IPS-15b (cell line): ENCODE results near the gene LARP1.

Experiments
- H3K27me3 ChIP-seq: one replicate; pipeline ENCODE4 v1.6.1; 2013; ENCODE audit warnings: low read length; ENCODE audit not compliant: control insufficient read depth, insufficient read depth
- H3K36me3 ChIP-seq: one replicate; pipeline ENCODE4 v1.6.1; 2013; ENCODE audit warnings: low read length; ENCODE audit not compliant: control insufficient read depth, insufficient read depth
- H3K4me1 ChIP-seq: one replicate; pipeline ENCODE4 v1.6.1; 2013; ENCODE audit warnings: mild to moderate bottlenecking, low read length; ENCODE audit not compliant: control insufficient read depth, insufficient read depth
- H3K4me3 ChIP-seq: one replicate; pipeline ENCODE4 v1.5.1; 2013; ENCODE audit warnings: low read depth, low read length
- H3K9ac ChIP-seq: one replicate; pipeline ENCODE4 v1.6.1; 2013; ENCODE audit warnings: low read depth, mild to moderate bottlenecking, low read length
- H3K9me3 ChIP-seq: one replicate; pipeline ENCODE4 v1.6.1; 2013; ENCODE audit warnings: mild to moderate bottlenecking, low read length; ENCODE audit not compliant: control insufficient read depth, insufficient read depth

The LARP1 gene

DNA sequence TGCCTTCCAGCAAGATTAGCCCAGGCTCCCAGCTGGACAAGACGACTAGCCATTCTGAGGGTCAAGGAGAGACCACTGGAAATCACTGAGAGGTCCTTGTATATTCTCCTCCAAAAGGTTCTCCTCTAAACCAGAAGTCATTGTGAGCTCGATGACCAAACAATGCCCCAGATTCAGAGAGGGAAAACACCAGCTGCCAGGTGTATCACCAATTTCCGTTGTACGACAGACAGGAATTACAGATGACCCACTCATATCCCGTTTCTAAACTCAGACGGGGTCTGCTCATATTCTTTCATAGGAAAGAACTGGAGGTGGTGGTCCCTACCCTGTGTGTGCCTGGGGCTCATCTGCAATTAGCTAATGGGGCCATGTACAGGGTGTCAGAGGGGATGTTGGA is 81.0 kb downstream of the LARP1 start:
- Histone ChIP-seq H3K9me3 (no peaks in the 10 kb centered on the region), H3K4me3 (no peak overlapping the region), H3K4me1 (peaks cover 4% of the 10 kb centered on the region), H3K27me3 (no peaks in the 10 kb centered on the region), H3K9ac (no peak overlapping the region), H3K36me3 (peaks cover 3% of the 10 kb centered on the region)

DNA sequence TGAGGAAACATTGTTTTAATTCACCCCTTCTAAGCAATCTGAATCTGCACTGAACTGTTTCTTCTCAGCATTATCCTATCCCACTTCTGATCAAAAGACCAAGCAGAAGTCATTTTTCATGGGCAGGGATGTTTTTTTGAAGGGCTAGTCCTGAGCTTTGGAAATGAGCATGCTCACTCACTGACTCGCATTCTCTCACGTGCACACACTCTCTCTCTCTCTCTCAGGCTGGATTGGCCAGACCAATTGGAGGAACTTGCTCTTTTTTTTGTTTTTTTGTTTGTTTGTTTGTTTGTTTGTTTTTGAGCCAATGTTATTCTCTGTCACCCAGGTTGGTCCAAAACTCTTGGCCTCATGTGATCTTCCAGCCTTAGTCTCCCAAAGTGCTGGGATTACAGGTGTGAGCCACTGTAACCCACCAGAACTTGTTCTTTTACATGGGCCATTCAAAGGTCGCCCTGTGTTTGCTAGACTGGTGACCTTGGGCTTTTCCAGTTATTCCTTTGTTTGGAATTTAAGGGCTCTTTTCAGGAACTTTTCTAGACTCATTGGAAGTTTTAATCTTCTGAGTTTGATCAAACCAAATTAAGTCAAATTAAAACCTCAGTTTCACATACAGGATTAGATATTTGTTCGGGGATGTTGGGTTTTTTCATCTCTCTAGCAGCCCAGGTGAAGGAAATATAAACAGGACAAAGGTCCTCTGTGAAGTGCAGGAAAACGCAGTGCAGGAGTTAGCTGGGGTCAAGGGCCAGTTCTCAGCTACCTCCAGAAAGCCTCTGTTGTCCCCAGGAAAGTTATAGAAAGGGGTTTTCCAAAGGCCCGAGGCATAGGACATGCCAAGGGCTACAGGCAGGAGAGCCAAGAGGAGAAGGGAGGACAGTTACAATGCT is 82.1 kb downstream of the LARP1 start:
- no peak overlapping the region for H3K9ac ChIP-seq
- H3K36me3 ChIP-seq = peaks cover 3% of the 10 kb centered on the region
- no peaks in the 10 kb centered on the region for H3K9me3 ChIP-seq
- no peaks in the 10 kb centered on the region for H3K27me3 ChIP-seq
- no peak overlapping the region for H3K4me3 ChIP-seq
- peaks cover 4% of the 10 kb centered on the region for H3K4me1 ChIP-seq

DNA sequence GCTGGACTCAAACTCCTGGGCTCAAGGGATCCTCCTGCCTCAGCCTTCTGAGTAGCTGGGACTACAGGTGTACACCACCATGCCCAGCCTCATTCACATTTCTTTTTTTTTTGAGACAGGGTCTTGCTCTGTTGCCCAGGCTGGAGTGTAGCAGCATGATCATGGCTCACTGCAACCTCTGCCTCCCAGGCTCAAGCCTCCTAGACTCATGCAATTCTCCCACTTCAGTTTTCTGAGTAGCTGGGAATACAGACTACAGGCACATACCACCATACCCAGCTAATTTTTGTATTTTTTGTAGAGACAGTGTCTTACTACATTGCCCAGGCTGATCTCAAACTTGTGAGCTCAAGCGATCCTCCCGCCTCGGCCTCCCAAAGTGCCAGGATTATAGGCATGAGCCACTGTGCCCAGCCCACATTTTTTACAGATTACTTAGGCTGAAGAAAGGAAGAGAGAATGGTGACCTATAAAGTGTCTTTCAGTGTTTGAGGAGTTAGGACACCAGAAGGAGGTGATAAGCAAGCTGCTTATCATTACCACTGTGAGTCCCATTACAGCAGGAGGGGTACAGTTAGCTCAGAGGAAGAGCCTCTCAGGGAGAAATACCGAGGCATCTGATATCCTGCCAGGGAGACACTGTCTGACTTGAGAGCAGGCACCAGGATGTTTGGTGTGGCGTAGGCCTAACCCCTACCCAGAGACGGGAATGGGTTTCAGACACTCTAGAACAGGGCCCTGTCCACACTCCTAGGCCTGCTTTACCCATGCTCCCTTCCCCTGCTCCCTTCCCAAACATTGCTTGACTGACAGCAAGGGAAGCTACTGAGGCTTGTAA is 85.5 kb downstream of the LARP1 start:
- no peak overlapping the region for H3K4me3 ChIP-seq
- H3K27me3 ChIP-seq = no peaks in the 10 kb centered on the region
- H3K4me1 ChIP-seq = no peaks in the 10 kb centered on the region
- no peak overlapping the region for H3K9ac ChIP-seq
- peaks cover 3% of the 10 kb centered on the region for H3K36me3 ChIP-seq
- no peaks in the 10 kb centered on the region for H3K9me3 ChIP-seq

DNA sequence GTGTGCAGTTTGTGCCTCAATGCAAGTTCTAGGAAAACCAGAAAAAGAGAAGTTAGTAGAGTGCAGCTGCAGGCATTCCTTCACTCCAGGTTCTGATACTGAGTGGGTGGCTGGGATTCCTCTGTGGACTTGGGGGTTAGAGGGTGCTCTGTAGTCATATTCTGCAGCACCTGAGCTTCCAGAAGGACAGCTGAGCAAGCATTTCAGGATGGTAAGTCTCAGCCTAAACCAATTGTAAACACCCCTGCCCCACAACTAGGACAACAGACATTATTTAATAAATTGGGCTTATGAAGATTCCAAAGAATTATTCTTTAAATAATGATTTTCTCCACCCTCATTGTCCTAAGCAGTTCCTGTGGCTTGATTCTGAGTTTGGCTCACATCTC is 86.1 kb downstream of the LARP1 start:
- Histone ChIP-seq H3K36me3 (peaks cover 3% of the 10 kb centered on the region), H3K27me3 (no peaks in the 10 kb centered on the region), H3K9ac (no peak overlapping the region), H3K9me3 (no peaks in the 10 kb centered on the region), H3K4me3 (no peak overlapping the region), H3K4me1 (no peaks in the 10 kb centered on the region)

DNA sequence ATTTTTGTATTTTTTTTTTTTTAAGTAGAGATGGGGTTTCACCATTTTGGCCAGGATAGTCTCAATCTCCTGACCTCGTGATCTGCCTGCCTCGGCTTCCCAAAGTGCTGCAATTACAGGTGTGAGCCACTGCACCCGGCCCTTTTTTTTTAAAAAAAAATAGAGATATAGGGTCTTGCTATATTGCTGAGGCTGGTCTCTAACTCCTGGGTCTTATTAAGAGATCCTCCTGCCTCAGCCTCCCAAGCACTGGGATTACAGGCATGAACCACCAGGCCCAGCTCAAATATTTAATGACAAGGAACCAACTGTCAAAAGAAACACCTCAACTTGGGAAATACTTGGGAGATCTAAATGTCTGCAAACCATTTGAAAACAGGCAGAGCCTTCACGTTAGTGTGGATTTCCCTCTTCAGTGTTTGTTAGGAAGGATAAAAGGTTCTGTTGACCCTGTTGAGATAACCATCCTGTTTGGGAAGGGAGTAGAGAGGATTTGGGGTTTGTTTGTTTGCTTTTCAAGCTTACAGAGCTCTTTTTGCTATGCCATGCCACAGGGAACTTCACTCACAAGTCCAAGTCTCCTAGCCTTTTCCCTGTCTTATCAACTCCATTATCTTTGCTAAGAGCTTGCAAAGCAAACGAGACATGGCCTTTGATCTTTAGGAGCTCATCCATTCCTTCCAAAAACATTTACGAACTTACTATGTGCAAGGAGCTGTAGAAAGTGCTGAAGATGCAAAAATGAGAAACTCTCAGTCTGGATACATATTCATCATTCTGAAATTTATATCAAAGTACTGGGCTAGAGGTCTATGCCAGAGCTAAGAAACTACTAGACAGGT is 87.7 kb downstream of the LARP1 start:
- Histone ChIP-seq H3K9me3 (no peaks in the 10 kb centered on the region), H3K36me3 (peaks cover under 1% of the 10 kb centered on the region), H3K27me3 (no peaks in the 10 kb centered on the region), H3K4me3 (no peak overlapping the region), H3K4me1 (no peaks in the 10 kb centered on the region), H3K9ac (no peak overlapping the region)

DNA sequence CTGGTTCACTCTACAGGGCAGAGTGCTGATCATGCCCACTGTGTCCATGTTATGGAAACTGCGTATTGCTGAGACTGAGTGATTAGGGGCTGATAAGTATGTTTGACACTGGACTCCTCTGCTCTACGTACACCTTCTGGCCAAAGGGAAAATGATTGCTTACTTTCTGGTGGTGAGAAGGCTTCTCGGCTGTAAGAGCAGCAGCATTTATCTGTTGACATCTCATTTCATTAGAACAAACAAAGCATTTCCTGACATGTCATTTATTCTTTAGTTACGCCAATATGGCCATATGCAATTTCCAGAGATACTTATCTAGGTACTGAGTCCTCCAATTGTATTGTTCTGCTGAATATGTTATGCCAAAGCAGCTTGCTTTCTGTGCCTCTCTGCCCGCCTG is 89.6 kb downstream of the LARP1 start:
- Histone ChIP-seq H3K36me3 (no peaks in the 10 kb centered on the region), H3K4me1 (no peaks in the 10 kb centered on the region), H3K9ac (no peak overlapping the region), H3K27me3 (no peaks in the 10 kb centered on the region), H3K9me3 (no peaks in the 10 kb centered on the region), H3K4me3 (no peak overlapping the region)

DNA sequence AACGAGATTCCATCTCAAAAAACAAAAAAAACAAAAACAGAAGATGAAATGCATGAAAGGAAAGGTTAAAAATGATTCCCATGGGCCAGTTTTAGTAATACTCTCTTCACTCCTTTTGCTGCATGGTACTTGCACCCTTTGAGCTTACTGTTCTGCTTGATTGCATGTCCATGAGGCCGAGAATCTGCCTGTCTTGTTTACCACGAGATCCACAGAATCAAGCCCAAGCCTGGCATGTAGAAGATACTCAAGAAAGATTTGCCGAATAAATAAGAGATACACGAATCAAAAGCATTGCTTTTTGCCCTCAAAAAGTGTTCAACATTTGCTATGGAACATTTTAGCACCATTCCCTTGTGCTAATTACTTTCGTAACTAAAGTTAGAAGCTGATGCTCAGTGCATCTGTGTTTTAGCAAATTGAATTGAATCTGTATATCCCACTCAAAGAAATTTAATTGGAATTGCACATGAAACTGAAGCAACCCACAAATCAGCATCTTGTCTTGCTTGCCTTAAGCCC is 94.1 kb downstream of the LARP1 start:
- H3K9ac ChIP-seq = no peak overlapping the region
- peak overlapping the region; percentile 50 for H3K4me3 ChIP-seq
- H3K4me1 ChIP-seq = peaks cover 5% of the 10 kb centered on the region
- H3K36me3 ChIP-seq = no peaks in the 10 kb centered on the region
- H3K27me3 ChIP-seq = no peaks in the 10 kb centered on the region
- no peaks in the 10 kb centered on the region for H3K9me3 ChIP-seq

DNA sequence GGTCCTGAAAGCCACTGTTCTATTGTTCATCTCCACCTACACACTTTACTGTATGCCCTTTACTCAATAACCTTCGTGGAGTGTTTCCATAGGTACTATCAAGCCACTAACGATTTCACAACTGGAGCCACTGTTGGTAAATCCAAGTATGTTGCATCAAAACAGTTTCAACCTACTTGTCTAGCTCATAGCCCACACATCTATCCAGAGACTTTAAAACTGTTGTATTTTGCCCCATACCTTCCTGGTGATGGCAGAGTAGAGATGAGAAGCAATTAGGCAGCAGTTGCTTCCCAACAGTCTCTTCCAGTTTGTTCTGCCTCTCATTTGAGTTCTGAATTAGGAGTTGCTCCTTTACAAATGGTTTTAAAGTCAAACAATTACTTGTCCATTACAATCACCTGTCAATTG is 94.6 kb downstream of the LARP1 start:
- H3K4me1 ChIP-seq = peaks cover 5% of the 10 kb centered on the region
- H3K27me3 ChIP-seq = no peaks in the 10 kb centered on the region
- peak overlapping the region; percentile 77 for H3K9ac ChIP-seq
- H3K36me3 ChIP-seq = no peaks in the 10 kb centered on the region
- H3K9me3 ChIP-seq = no peaks in the 10 kb centered on the region
- H3K4me3 ChIP-seq = peak overlapping the region; percentile 50

DNA sequence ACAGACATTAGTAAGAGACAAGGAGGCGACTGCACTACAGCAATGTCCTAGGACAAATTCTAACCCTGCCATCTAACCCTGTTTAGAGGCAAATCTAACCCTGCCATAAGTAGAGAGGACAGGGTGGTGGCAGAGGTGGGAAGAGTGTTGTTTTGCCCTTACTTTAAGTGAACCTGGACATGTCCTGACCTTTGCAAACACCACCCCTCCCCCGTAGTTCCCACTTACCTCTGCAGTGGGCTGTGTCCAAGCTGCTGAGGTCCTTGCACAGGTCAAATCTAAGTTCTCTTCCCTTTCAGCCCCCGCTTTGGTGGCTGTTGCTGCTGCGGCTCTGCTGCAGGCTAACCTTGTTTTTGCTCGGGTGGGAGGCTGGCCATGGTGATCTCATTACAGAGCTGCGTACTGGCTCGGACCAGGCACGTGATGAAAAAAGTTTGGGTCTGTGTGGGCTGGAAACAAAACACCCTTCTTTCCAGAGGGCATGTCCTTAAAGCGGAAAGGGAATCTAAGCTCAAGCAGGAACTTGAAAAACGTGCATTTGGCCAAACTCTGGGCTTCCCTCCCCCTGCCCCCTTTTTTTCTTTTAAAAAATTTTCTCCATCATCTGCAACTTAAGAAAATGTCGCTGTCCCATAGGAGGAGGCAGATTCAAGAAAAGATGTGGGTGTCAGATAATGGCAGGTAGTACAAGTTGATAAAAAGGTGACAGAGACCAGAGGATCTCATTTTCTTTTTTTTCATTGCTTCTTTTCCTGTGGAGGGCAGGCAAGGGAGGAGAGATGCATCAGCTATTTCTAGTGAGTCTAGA is 95.3 kb downstream of the LARP1 start, which contains the start of gene FAXDC2:
FAXDC2 (minus strand) TSS at position 349 of the 808 bp plus-strand sequence. CDS start 12,425 bp downstream, outside the sequence.
- no peaks in the 10 kb centered on the region for H3K36me3 ChIP-seq
- H3K9ac ChIP-seq = peak within 1 kb of the TSS; percentile 77
- peaks cover 5% of the 10 kb centered on the region for H3K4me1 ChIP-seq
- no peaks in the 10 kb centered on the region for H3K27me3 ChIP-seq
- H3K4me3 ChIP-seq = peak within 1 kb of the TSS; percentile 50
- H3K9me3 ChIP-seq = no peaks in the 10 kb centered on the region

DNA sequence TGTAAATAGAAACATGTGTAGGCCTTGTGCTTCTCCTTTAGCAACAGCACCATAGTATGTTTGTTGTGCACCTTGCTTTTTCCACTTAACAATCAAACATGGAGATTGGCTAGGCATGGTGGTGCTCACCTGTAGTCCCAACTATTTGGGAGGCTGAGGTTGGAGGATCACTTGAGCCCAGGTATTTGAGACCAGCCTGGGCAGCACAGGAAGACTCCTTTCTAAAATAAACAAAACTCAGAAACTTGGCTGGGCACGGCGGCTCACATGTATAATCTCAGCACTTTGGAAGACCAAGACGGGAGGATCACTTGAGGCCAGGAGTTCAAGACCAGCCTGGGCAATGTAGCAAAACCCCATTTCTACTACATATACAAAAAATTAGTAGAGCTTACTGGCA is 96.2 kb downstream of the LARP1 start:
- no peak overlapping the region for H3K9ac ChIP-seq
- H3K27me3 ChIP-seq = no peaks in the 10 kb centered on the region
- no peaks in the 10 kb centered on the region for H3K9me3 ChIP-seq
- H3K4me1 ChIP-seq = peaks cover 5% of the 10 kb centered on the region
- H3K4me3 ChIP-seq = no peak overlapping the region
- H3K36me3 ChIP-seq = no peaks in the 10 kb centered on the region
